HEK293 (cell line): ENCODE results near the gene ATCAY.

Experiments
- CTCF ChIA-PET: fragments of 350-600 bp; formaldehyde crosslinking; extraction: SDS; loops from one replicate; lab custom pipeline; 2021; ENCODE audit warnings: antibody characterized with exemption; lab: Yijun Ruan, JAX
- POLR2A ChIA-PET: fragments of 300-600 bp; formaldehyde crosslinking; extraction: SDS; loops from one replicate; lab custom pipeline; 2020; ENCODE audit warnings: antibody characterized with exemption, inconsistent platforms; lab: Yijun Ruan, JAX
- H3K27ac ChIP-seq: fragments of 200-500 bp; sonication (Bioruptor generic); 2 replicates; pipeline ENCODE4 v1.5.1; 2014; ENCODE audit warnings: low read depth, low read length, control low read depth, inconsistent platforms; ENCODE audit errors: extremely low read depth
- H3K36me3 ChIP-seq, 2 experiments: fragments of 200-500 bp in 1 of 2; sonication (Bioruptor generic) in 1 of 2; 1 replicate in 1 of 2; 2 replicates in 1 of 2; pipeline ENCODE4 v1.5.1; 2014 to 2017; ENCODE audit warnings: inconsistent platforms in 2 of 2, low read length in 2 of 2; ENCODE audit not compliant: control insufficient read depth in 2 of 2, insufficient read depth in 1 of 2
- H3K4me1 ChIP-seq: fragments of 200-500 bp; sonication (Bioruptor generic); 2 replicates; pipeline ENCODE4 v1.5.1; 2014; ENCODE audit warnings: mild to moderate bottlenecking, low read length, inconsistent platforms; ENCODE audit not compliant: control insufficient read depth, insufficient read depth
- H3K4me3 ChIP-seq: 2 replicates; pipeline ENCODE4 v1.5.1; 2011; ENCODE audit warnings: low read depth, mild to moderate bottlenecking, control low read depth, low read length, moderate library complexity
- H3K9me3 ChIP-seq: fragments of 200-500 bp; sonication (Bioruptor generic); 2 replicates; pipeline ENCODE4 v1.5.1; 2014; ENCODE audit warnings: low read depth, low read length, inconsistent platforms; ENCODE audit not compliant: control insufficient read depth, insufficient read depth
- KLF1 ChIP-seq: fragments of 450-650 bp; formaldehyde crosslinking; IDR thresholded peaks from 2 replicates; pipeline ENCODE4 v1.5.1; 2016; ENCODE audit warnings: missing biosample characterization, missing genetic modification characterization
- MYNN ChIP-seq: fragments of 450-650 bp; formaldehyde crosslinking; IDR thresholded peaks from 2 replicates; pipeline ENCODE4 v1.5.1; 2016; ENCODE audit warnings: missing biosample characterization, missing genetic modification characterization, borderline replicate concordance
- ZBTB21 ChIP-seq: fragments of 450-650 bp; formaldehyde crosslinking; IDR thresholded peaks from 2 replicates; pipeline ENCODE4 v1.5.1; 2017; ENCODE audit warnings: missing biosample characterization, missing genetic modification characterization
- ZNF513 ChIP-seq: fragments of 450-650 bp; IDR thresholded peaks from 2 replicates; pipeline ENCODE4 v1.5.1; 2018; ENCODE audit warnings: missing biosample characterization, missing genetic modification characterization
- ZNF600 ChIP-seq: fragments of 450-650 bp; formaldehyde crosslinking; IDR thresholded peaks from 2 replicates; pipeline ENCODE4 v1.5.1; 2016; ENCODE audit warnings: missing biosample characterization, missing genetic modification characterization
- ZNF677 ChIP-seq: fragments of 450-650 bp; IDR thresholded peaks from 2 replicates; pipeline ENCODE4 v1.5.0; 2018; ENCODE audit warnings: missing biosample characterization, mild to moderate bottlenecking, missing genetic modification characterization, moderate library complexity
- ZNF707 ChIP-seq: fragments of 450-650 bp; formaldehyde crosslinking; IDR thresholded peaks from 2 replicates; pipeline ENCODE4 v1.5.1; 2016; ENCODE audit warnings: missing biosample characterization, missing genetic modification characterization
- ZNF785 ChIP-seq: fragments of 450-650 bp; formaldehyde crosslinking; IDR thresholded peaks from 2 replicates; pipeline ENCODE4 v1.5.1; 2016; ENCODE audit warnings: missing biosample characterization, missing genetic modification characterization
- TF ChIP-seq, protein P1 (sequence below): fragments of 450-650 bp; formaldehyde crosslinking; IDR thresholded peaks from 2 replicates; pipeline ENCODE4 v1.5.1; 2016; ENCODE audit warnings: missing biosample characterization, missing genetic modification characterization
- TF ChIP-seq, protein P2 (sequence below): fragments of 450-650 bp; formaldehyde crosslinking; IDR thresholded peaks from 2 replicates; pipeline ENCODE4 v1.5.1; 2016; ENCODE audit warnings: missing biosample characterization, missing genetic modification characterization
- TF ChIP-seq, protein P3 (sequence below): fragments of 450-650 bp; formaldehyde crosslinking; IDR thresholded peaks from 2 replicates; pipeline ENCODE4; 2016; ENCODE audit warnings: missing biosample characterization, missing genetic modification characterization
- TF ChIP-seq, protein P4 (sequence below): fragments of 450-650 bp; formaldehyde crosslinking; IDR thresholded peaks from 2 replicates; pipeline ENCODE4 v1.5.1; 2016; ENCODE audit warnings: missing biosample characterization, missing genetic modification characterization

Gene ATCAY

GRCh38 chr19:3949997-3950859, 69.7 kb downstream of the ATCAY start:
- Histone ChIP-seq H3K4me3 (no peak overlapping the region), H3K36me3 (no peaks in the 10 kb centered on the region), H3K27ac (no peak overlapping the region), H3K9me3 (no peaks in the 10 kb centered on the region), H3K4me1 (no peaks in the 10 kb centered on the region)
- CTCF ChIA-PET: no interaction called here
- TF ChIP-seq ZBTB21 (tag by site-specific recombination) (no peak), ZNF513 (tag by site-specific recombination) (no peak), ZNF707 (tag by site-specific recombination) (no peak), ZNF677 (tag by site-specific recombination) (no peak), MYNN (no peak), KLF1 (tag by site-specific recombination) (peak; percentile 89)
- TF ChIP-seq, protein P1, sequence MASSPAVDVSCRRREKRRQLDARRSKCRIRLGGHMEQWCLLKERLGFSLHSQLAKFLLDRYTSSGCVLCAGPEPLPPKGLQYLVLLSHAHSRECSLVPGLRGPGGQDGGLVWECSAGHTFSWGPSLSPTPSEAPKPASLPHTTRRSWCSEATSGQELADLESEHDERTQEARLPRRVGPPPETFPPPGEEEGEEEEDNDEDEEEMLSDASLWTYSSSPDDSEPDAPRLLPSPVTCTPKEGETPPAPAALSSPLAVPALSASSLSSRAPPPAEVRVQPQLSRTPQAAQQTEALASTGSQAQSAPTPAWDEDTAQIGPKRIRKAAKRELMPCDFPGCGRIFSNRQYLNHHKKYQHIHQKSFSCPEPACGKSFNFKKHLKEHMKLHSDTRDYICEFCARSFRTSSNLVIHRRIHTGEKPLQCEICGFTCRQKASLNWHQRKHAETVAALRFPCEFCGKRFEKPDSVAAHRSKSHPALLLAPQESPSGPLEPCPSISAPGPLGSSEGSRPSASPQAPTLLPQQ (tag by site-specific recombination): 0 out of 2 replicates have a peak, but pooled peaks have one; percentile 34
- TF ChIP-seq, protein P2, sequence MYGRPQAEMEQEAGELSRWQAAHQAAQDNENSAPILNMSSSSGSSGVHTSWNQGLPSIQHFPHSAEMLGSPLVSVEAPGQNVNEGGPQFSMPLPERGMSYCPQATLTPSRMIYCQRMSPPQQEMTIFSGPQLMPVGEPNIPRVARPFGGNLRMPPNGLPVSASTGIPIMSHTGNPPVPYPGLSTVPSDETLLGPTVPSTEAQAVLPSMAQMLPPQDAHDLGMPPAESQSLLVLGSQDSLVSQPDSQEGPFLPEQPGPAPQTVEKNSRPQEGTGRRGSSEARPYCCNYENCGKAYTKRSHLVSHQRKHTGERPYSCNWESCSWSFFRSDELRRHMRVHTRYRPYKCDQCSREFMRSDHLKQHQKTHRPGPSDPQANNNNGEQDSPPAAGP (tag by site-specific recombination): peak; percentile 92
- TF ChIP-seq, protein P3, sequence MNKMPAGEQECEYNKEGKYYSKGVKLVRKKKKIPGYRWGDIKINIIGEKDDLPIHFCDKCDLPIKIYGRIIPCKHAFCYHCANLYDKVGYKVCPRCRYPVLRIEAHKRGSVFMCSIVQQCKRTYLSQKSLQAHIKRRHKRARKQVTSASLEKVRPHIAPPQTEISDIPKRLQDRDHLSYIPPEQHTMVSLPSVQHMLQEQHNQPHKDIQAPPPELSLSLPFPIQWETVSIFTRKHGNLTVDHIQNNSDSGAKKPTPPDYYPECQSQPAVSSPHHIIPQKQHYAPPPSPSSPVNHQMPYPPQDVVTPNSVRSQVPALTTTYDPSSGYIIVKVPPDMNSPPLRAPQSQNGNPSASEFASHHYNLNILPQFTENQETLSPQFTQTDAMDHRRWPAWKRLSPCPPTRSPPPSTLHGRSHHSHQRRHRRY (tag by site-specific recombination): no peak
- TF ChIP-seq, protein P4, sequence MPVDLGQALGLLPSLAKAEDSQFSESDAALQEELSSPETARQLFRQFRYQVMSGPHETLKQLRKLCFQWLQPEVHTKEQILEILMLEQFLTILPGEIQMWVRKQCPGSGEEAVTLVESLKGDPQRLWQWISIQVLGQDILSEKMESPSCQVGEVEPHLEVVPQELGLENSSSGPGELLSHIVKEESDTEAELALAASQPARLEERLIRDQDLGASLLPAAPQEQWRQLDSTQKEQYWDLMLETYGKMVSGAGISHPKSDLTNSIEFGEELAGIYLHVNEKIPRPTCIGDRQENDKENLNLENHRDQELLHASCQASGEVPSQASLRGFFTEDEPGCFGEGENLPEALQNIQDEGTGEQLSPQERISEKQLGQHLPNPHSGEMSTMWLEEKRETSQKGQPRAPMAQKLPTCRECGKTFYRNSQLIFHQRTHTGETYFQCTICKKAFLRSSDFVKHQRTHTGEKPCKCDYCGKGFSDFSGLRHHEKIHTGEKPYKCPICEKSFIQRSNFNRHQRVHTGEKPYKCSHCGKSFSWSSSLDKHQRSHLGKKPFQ (tag by site-specific recombination): no peak
- POLR2A ChIA-PET: no interaction called here

DNA sequence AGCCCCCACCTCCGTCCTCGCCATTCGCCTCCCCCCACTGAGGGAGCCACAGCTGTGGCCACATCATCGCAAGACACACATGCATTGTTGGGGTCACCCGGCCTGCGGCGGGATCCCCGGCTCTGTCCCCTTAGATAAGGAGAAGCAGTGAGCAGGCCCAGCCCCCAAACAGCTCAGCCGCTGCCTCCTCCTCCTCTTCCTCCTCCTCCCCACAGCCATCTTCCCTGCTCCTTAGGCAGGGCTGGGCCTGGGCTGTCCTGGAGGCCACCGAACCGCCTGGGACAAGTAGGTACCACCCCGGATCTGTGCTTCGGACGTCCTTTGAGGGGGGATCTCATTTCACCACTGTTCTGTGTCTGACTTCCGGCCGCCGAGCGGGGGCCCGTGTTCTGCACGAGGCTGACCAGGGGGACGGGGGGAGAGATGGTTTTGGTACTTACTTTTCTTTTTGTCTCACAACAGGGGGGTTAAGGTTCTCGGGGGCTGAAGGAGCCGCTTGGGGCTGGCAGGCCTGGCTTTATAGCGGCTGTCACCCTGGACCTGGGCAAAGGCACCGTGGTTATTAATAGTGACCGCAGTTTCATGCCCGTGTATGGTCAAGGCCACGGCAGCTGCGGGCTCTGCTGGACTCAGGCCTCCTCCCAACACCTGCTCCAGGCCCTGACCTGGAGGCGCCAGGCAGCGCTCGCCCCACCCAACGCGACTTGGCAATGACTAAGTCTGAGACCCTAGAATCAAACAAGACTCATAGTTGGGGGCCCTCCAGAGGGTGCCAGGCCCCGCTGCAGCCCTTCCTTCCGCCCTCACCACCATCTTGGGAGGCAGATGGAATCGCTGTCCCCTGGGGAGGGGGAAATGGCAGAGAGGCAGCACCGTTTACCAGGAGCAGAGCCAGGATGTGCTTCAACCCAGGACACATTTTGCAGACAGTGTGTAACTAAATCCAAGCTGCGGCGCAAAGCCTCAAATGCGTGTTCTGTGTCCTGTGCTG, 70.7 kb downstream of the ATCAY start:
- H3K9me3 ChIP-seq: no peaks in the 10 kb centered on the region
- no peaks in the 10 kb centered on the region for H3K4me1 ChIP-seq
- TF ChIP-seq ZNF785 (tag by site-specific recombination) (no peak), ZNF600 (tag by site-specific recombination) (0 out of 2 replicates have a peak, but pooled peaks have one; percentile 24)
- peaks cover 0 to 1% of the 10 kb centered on the region in 2 experiments; a peak in 1 of 3 replicates for H3K36me3 ChIP-seq
- H3K27ac ChIP-seq: no peak overlapping the region
- ChIA-PET CTCF (no interaction called here), POLR2A (no interaction called here)
- H3K4me3 ChIP-seq: no peak overlapping the region
